ENCODE data around the gene SLC9A8. TPM values are rescaled to one million over a fixed set of nuclear protein-coding genes. Genes with fewer than 3 reads are reported as not detected.

Gene SLC9A8
- total and polyA plus RNA-seq, 9 of the 15 experiments (the other 6 are each of a cell fraction or from before 2014, with no cell fraction given), result 0.56 to 9.7 (median 5.0) TPM

GRCh38 chr20:49916146-49917002 lies 103.7 kb downstream of the SLC9A8 start:
- 1% methylated on average over 12 of the region's 19 CpGs for WGBS (ENCODE audit: insufficient coverage, low coverage, missing lambda C conversion rate)
- POLR2A ChIA-PET, result interaction anchor here (0.6 to 1.7 kb wide), 11 partner anchors 9 to 552 kb away, joined by 3 to 16 read pairs (median 3); partner anchors contain the start of gene RNF114
- ATAC-seq (peak; percentile 64), FAIRE-seq (peak; percentile 94), DNase-seq (ENCODE audit: extremely low read depth in 1 of 4, low spot score in 3 of 4) (peak; percentile 60 to 85 (median 68))
- intact Hi-C loops (cut with micrococcal nuclease) (no loop called here), in situ Hi-C loops (cut with MboI) (no loop called here)
- Histone ChIP-seq H4K20me1 (replicated peaks; ENCODE audit: control insufficient read depth, insufficient read depth, low read length) (peaks cover 9% of the 10 kb centered on the region; the same call in 1 of the 2 replicates), H2AFZ (ENCODE audit: low read depth, low read length) (peak overlapping the region; percentile 100), H3K27me3 (ENCODE audit: control insufficient read depth in 2 of 2, insufficient read depth in 2 of 2, low read length in 2 of 2) (no peaks in the 10 kb centered on the region), H3K9me3 (replicated peaks; ENCODE audit: control insufficient read depth, insufficient read depth, low read depth, low read length) (no peaks in the 10 kb centered on the region), H3K4me2 (ENCODE audit: insufficient read depth, low read length) (peak overlapping the region; percentile 99), H3K9me1 (ENCODE audit: control insufficient read depth, insufficient read depth, low read length) (no peaks in the 10 kb centered on the region), H3K79me2 (ENCODE audit: control insufficient read depth, insufficient read depth, low read length) (peaks cover 38% of the 10 kb centered on the region), H3K4me1 (replicated peaks in 1 of 2; ENCODE audit: control insufficient read depth in 2 of 2, insufficient read depth in 2 of 2, low read length in 2 of 2) (peaks cover 16 to 17% of the 10 kb centered on the region in 2 experiments; a peak in 4 of 5 replicates), H3K9ac (ENCODE audit: insufficient read depth in 1 of 2, low read depth in 2 of 2, low read length in 2 of 2) (peak overlapping the region; percentile 95 to 99; a peak in 3 of 4 replicates), H3K27ac (ENCODE audit: extremely low read depth, low read depth, low read length) (peak overlapping the region; percentile 100), H3K4me3 (peak overlapping the region; percentile 93), H3K36me3 (ENCODE audit: control insufficient read depth, insufficient read depth, low read length) (peaks cover 7% of the 10 kb centered on the region; the same call in 1 of the 3 replicates)
- CTCF ChIA-PET (ENCODE audit: low intra/inter-chr PET ratio), result no interaction called here
- no TSS peak for BruUV-seq (replicated peaks)
- 0 out of 2 replicates have a peak, but pooled peaks have one; percentile 4 for TF ChIP-seq HES1 (IDR thresholded peaks at IDR 0.05; ENCODE audit: low read depth)
- TF ChIP-seq, protein P1, sequence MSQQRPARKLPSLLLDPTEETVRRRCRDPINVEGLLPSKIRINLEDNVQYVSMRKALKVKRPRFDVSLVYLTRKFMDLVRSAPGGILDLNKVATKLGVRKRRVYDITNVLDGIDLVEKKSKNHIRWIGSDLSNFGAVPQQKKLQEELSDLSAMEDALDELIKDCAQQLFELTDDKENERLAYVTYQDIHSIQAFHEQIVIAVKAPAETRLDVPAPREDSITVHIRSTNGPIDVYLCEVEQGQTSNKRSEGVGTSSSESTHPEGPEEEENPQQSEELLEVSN (IDR thresholded peaks at IDR 0.05; ENCODE audit: borderline replicate concordance in 1 of 2, extremely low read depth in 1 of 2, insufficient read depth in 1 of 2, insufficient read length in 1 of 2, low read depth in 1 of 2, low read length in 1 of 2, poor library complexity in 1 of 2, severe bottlenecking in 1 of 2), result no peak
- 0 out of 2 replicates have a peak, but pooled peaks have one; percentile 48 for TF ChIP-seq MXI1 (IDR thresholded peaks at IDR 0.05; ENCODE audit: low read depth, low read length)
- TF ChIP-seq MEF2A (IDR thresholded peaks at IDR 0.05; ENCODE audit: control insufficient read depth, low read depth, low read length), result 0 out of 2 replicates have a peak, but pooled peaks have one; percentile 16
- TF ChIP-seq JUN (IDR thresholded peaks at IDR 0.05; ENCODE audit: borderline replicate concordance, low read depth, low read length), result peak; percentile 77; the same call in 1 of the 2 replicates
- TF ChIP-seq JUN (CRISPR knock-in tag; IDR thresholded peaks at IDR 0.05; ENCODE audit: borderline replicate concordance), result no peak
- TF ChIP-seq, protein P2, sequence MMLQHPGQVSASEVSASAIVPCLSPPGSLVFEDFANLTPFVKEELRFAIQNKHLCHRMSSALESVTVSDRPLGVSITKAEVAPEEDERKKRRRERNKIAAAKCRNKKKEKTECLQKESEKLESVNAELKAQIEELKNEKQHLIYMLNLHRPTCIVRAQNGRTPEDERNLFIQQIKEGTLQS (IDR thresholded peaks at IDR 0.05), result peak; percentile 82
- TF ChIP-seq, protein P2 (CRISPR knock-in tag; conservative IDR thresholded peaks at IDR 0.05), result no peak
- no peak for TF ChIP-seq ETS2 (tag; IDR thresholded peaks at IDR 0.05; ENCODE audit: borderline replicate concordance, poor library complexity, severe bottlenecking)
- TF ChIP-seq ZNF24 (IDR thresholded peaks at IDR 0.05), result 0 out of 2 replicates have a peak, but pooled peaks have one; percentile 11
- no peak for TF ChIP-seq MYC (IDR thresholded peaks at IDR 0.05; ENCODE audit: low read depth, low read length)
- no peak for TF ChIP-seq MYC (CRISPR knock-in tag; IDR thresholded peaks at IDR 0.05; ENCODE audit: borderline replicate concordance, low read depth)
- peak; percentile 47 for TF ChIP-seq ZEB2 (IDR thresholded peaks at IDR 0.05)
- peak; percentile 87 for TF ChIP-seq POLR2AphosphoS5 (IDR thresholded peaks at IDR 0.05; ENCODE audit: control insufficient read depth, insufficient read depth, low read depth, low read length)
- no peak for TF ChIP-seq SAP30 (IDR thresholded peaks at IDR 0.05; ENCODE audit: borderline replicate concordance, insufficient read depth, low read depth, low read length, poor library complexity, severe bottlenecking)
- peak; percentile 87 for TF ChIP-seq BCOR (IDR thresholded peaks at IDR 0.05)
- peak; percentile 12; the same call in 1 of the 2 replicates for TF ChIP-seq BHLHE40 (IDR thresholded peaks at IDR 0.05; ENCODE audit: low read length)
- TF ChIP-seq FOXK2 (conservative IDR thresholded peaks at IDR 0.05 in 1 of 2, IDR thresholded peaks at IDR 0.05 in 1 of 2; ENCODE audit: low read depth in 2 of 2), result peak in 1 of 2 experiments; percentile 78; a peak in 2 of 4 replicates

All from K562 (cell line).